NCI-H1417 (cell line): ENCODE data around the gene FAM25G.

Source experiments
- DNase-seq, 3 experiments: peaks; one replicate each; lab custom pipeline; 2025; lab: John Stamatoyannopoulos, UW

FAM25G gene

GRCh38 chr10:47449102-47449978 is 42.2 kb downstream of the FAM25G start:
- peak in 2 of 3 experiments; percentile 1 to 32 for DNase-seq

DNA sequence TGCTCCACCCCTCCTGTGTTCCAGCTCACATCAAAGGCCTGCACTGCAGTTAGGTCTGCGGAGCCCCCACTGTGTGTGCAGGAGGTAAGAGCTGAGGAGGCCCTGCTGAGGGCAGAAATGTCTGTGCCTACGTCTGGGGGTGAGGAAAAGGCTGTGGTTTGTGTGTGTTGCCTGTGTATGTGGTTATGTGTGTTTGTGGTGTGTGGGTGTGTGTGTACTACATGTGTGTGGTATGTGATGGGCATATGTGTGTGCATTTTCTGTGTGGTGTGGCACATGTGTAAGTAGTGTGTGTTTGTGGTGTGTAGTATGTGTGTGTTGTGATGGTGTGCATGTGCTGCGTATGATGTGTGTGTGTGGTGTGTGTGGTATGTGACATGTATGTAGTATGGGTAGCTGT is 43.8 kb downstream of the FAM25G start:
- DNase-seq, result no peak

DNA sequence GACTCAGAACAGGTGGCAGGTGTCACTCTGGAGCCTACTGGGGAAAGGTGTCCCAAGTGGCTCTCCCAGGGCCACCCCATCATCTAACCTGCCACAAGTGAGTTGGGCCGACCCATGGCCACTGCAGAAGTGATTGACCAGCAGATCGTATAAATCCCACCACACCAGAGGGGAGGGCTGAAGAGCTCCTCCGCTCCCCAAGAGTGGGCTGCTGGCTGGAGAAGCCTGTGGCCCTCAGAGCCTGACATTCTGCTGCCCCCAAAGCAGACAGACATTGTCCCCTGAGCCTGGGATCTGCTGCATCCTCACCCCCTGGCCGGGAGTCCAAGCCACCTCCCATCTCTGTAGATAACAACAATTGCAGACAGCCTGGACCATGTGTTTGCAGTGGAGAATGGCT is 44.3 kb downstream of the FAM25G start:
- no peak for DNase-seq

DNA sequence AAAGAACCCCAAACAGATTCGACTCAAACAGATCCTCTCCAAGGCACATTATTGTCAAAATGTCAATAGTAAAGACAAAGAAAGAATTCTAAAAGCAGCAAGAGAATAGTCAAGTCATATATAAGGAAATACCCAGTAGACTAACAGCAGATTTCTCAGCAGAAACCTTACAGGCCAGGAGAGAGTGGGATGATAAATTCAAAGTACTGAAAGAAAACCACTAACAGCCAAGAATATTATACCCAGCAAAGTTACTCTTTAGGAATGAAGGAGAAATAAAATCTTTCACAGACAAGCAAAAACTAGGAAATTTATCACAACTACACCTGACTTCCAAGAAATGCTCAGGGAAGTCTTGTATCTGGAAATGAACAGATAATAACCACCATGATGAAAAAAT is 45.8 kb downstream of the FAM25G start:
- DNase-seq, result no peak

GRCh38 chr10:47444047-47444446 is 47.5 kb downstream of the FAM25G start:
- no peak for DNase-seq

- no peak for DNase-seq
Observed at GRCh38 chr10:47443145-47443544, 48.4 kb downstream of the FAM25G start.

GRCh38 chr10:47442351-47442750 is 49.1 kb downstream of the FAM25G start:
- DNase-seq, result no peak

GRCh38 chr10:47441938-47442337 is 49.6 kb downstream of the FAM25G start:
- no peak for DNase-seq

- no peak for DNase-seq
Observed at GRCh38 chr10:47440207-47440606, 51.3 kb downstream of the FAM25G start.

- peak; percentile 7 to 43 (median 22) for DNase-seq
Observed at GRCh38 chr10:47438857-47439474, 52.5 kb downstream of the FAM25G start.
